Heart left ventricle (tissue), 13 donors: ENCODE measurements around the gene TMEM37.

Experiments used
- POLR2A ChIP-seq, 2 donors: fragments of 450-650 bp; IDR thresholded peaks; one replicate each; pipeline ENCODE4 v1.6.1; 2017; ENCODE audit warnings: antibody characterized with exemption in 2 of 2, mild to moderate bottlenecking in 2 of 2, moderate library complexity in 2 of 2
- TF ChIP-seq, protein P1 (sequence below), 12 donors: fragments of 200-600 bp; sonication (generic) in 4 of 12; IDR thresholded peaks; one replicate each; pipeline versions ENCODE4 v1.5.0 to v1.8.0; 2018 to 2022; ENCODE audit warnings: antibody characterized with exemption in 12 of 12, mild to moderate bottlenecking in 5 of 12
- donor health status: ischemic (EF 13 %, LVEDD 7.1; RV severe dilation, severe dysfunction).
- donor health status: DM: no; HTN: yes; CAD: no.
- donor health status: DM: no; HTN: no; CAD: no.
- donor health status: ischemic (EF 25% LVEDD 6.9; RV normal size, moderate dysfunction).
- donor health status: ischemic (EF 25% LVEDD 5.7; RV mildly dilated, moderate dysfunction).
- donor health status: ischemic (EF 35%, LVEDD 5.7; RV mildly dilated, moderate dysfunction).
- donor health status: nonischemic (EF 11% LVEDD 7.7; RV severe dilation, severe dysfunction).
- donor health status: DM: yes; HTN: yes; CAD: no.
- donor health status: PGD.
- donor health status: ischemic (EF 29% LVEDD 5.4; RV normal size, mild dysfunction).
- donor health status: nonischemic (EF 23%, LVEDD 6.1; RV moderate dilation, normal function).

DNA sequence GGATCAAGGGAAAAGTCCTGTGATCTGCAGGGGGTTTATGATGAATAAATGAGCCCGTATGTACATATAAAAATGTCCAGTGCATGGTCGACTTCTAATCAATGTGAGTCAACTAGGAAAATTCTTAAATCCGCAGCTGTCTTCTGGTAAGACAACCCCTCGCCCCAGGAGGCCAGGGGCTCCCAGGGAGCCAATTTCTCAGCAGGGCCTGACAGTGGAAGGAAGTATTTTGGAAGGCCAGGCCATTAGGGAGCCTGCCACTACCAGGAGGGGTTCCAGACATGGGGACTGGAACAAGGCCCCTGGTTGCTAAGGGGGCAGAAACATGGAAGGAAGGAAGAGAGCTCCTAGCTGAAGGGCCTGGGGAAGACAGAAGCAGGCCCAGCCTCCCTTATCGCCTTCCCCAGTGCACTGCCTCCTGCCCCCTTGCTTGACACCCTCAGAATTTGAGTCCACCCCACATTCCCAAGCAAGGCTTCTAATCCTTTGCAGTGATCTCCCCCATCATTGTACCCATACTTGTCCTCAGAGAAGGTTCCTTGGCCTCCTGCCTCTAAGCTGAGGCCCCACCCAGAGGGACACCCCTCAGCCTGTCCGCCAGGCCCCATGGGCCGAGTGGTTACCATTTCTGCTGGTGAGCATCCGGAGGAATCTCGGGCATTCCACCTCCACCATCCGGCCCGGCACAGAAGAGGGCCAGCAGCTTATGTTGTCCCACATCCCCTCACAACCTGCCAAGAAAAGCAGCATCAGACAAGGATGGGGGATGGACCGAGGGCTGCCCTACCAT, 46.7 kb downstream of the TMEM37 start:
- TF ChIP-seq, protein P1, sequence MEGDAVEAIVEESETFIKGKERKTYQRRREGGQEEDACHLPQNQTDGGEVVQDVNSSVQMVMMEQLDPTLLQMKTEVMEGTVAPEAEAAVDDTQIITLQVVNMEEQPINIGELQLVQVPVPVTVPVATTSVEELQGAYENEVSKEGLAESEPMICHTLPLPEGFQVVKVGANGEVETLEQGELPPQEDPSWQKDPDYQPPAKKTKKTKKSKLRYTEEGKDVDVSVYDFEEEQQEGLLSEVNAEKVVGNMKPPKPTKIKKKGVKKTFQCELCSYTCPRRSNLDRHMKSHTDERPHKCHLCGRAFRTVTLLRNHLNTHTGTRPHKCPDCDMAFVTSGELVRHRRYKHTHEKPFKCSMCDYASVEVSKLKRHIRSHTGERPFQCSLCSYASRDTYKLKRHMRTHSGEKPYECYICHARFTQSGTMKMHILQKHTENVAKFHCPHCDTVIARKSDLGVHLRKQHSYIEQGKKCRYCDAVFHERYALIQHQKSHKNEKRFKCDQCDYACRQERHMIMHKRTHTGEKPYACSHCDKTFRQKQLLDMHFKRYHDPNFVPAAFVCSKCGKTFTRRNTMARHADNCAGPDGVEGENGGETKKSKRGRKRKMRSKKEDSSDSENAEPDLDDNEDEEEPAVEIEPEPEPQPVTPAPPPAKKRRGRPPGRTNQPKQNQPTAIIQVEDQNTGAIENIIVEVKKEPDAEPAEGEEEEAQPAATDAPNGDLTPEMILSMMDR (IDR thresholded peaks at IDR 0.05), result no peak
- no peak for TF ChIP-seq POLR2A (IDR thresholded peaks at IDR 0.05)
